ENCODE results near the gene NOL9. TPM values are rescaled to one million over a fixed set of nuclear protein-coding genes. Genes with fewer than 3 reads are reported as not detected.

NOL9 gene
- total and polyA plus RNA-seq, 2 of the 13 experiments (the other 11 are each of a cell fraction or from before 2014, with no cell fraction given), result 18.0 to 24.7 TPM

DNA sequence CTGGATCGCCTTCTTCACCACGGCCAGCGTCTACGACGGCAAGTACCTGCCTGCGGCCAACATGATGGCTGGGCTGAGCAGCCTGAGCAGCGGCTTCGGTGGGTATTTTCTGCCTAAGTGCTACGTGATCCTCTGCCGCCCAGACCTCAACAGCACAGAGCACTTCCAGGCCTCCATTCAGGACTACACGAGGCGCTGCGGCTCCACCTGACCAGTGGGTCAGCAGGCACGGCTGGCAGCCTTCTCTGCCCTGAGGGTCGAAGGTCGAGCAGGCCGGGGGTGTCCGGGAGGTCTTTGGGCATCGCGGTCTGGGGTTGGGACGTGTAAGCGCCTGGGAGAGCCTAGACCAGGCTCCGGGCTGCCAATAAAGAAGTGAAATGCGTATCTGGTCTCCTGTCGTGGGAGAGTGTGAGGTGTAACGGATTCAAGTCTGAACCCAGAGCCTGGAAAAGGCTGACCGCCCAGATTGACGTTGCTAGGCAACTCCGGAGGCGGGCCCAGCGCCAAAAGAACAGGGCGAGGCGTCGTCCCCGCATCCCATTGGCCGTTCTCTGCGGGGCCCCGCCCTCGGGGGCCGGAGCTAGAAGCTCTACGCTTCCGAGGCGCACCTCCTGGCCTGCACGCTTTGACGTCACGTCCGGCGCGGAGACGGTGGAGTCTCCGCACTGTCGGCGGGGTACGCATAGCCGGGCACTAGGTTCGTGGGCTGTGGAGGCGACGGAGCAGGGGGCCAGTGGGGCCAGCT lies 25.2 kb upstream of the NOL9 start, which contains the start of gene ZBTB48 (continued):
- TF ChIP-seq ATF7-NPFF (CRISPR knock-in tag; IDR thresholded peaks at IDR 0.05; ENCODE audit: low read depth) (no peak; the same call in 1 of the 2 replicates), MTA1 (CRISPR knock-in tag; IDR thresholded peaks at IDR 0.05; ENCODE audit: borderline replicate concordance) (0 out of 2 replicates have a peak, but pooled peaks have one; percentile 28), ZNF674 (CRISPR knock-in tag; IDR thresholded peaks at IDR 0.05; ENCODE audit: low read depth) (no peak; the same call in 1 of the 2 replicates), ZNF644 (CRISPR knock-in tag; IDR thresholded peaks at IDR 0.05; ENCODE audit: low read depth) (0 out of 2 replicates have a peak, but pooled peaks have one; percentile 17), ZBTB42 (CRISPR knock-in tag; IDR thresholded peaks at IDR 0.05) (no peak), ZNF414 (CRISPR knock-in tag; IDR thresholded peaks at IDR 0.05) (peak; percentile 73), ZNF605 (CRISPR knock-in tag; IDR thresholded peaks at IDR 0.05) (peak; percentile 58; the same call in 1 of the 2 replicates), MBD4 (IDR thresholded peaks at IDR 0.05; ENCODE audit: borderline replicate concordance, low read length) (no peak), ZNF496 (CRISPR knock-in tag; IDR thresholded peaks at IDR 0.05; ENCODE audit: insufficient replicate concordance) (no peak), ZNF550 (CRISPR knock-in tag; IDR thresholded peaks at IDR 0.05; ENCODE audit: borderline replicate concordance) (no peak), NR3C1 (CRISPR knock-in tag; IDR thresholded peaks at IDR 0.05) (no peak), DDIT3 (CRISPR knock-in tag; IDR thresholded peaks at IDR 0.05) (no peak), BCL6 (CRISPR knock-in tag; IDR thresholded peaks at IDR 0.05) (no peak), CCDC6 (CRISPR knock-in tag; IDR thresholded peaks at IDR 0.05) (no peak), NR2F6 (IDR thresholded peaks at IDR 0.05) (peak; percentile 41; the same call in 1 of the 2 replicates), NR2F6 (CRISPR knock-in tag; IDR thresholded peaks at IDR 0.05) (no peak; the same call in 1 of the 2 replicates), ZKSCAN5 (CRISPR knock-in tag; IDR thresholded peaks at IDR 0.05) (no peak), TEAD2 (CRISPR knock-in tag; IDR thresholded peaks at IDR 0.05) (no peak), BRCA1 (CRISPR knock-in tag; IDR thresholded peaks at IDR 0.05) (no peak), NFKBIZ (CRISPR knock-in tag; IDR thresholded peaks at IDR 0.05) (no peak), ZNF446 (CRISPR knock-in tag; IDR thresholded peaks at IDR 0.05) (no peak), RFXAP (CRISPR knock-in tag; IDR thresholded peaks at IDR 0.05; ENCODE audit: borderline replicate concordance) (no peak), ZBTB2 (CRISPR knock-in tag; IDR thresholded peaks at IDR 0.05; ENCODE audit: low read depth) (no peak)
- TF ChIP-seq, protein P1, sequence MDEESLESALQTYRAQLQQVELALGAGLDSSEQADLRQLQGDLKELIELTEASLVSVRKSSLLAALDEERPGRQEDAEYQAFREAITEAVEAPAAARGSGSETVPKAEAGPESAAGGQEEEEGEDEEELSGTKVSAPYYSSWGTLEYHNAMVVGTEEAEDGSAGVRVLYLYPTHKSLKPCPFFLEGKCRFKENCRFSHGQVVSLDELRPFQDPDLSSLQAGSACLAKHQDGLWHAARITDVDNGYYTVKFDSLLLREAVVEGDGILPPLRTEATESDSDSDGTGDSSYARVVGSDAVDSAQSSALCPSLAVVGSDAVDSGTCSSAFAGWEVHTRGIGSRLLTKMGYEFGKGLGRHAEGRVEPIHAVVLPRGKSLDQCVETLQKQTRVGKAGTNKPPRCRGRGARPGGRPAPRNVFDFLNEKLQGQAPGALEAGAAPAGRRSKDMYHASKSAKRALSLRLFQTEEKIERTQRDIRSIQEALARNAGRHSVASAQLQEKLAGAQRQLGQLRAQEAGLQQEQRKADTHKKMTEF (CRISPR knock-in tag; IDR thresholded peaks at IDR 0.05), result peak; percentile 20; the same call in 1 of the 2 replicates
- TF ChIP-seq, protein P2, sequence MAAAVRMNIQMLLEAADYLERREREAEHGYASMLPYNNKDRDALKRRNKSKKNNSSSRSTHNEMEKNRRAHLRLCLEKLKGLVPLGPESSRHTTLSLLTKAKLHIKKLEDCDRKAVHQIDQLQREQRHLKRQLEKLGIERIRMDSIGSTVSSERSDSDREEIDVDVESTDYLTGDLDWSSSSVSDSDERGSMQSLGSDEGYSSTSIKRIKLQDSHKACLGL (CRISPR knock-in tag; IDR thresholded peaks at IDR 0.05), result peak; percentile 45
- TF ChIP-seq, protein P3, sequence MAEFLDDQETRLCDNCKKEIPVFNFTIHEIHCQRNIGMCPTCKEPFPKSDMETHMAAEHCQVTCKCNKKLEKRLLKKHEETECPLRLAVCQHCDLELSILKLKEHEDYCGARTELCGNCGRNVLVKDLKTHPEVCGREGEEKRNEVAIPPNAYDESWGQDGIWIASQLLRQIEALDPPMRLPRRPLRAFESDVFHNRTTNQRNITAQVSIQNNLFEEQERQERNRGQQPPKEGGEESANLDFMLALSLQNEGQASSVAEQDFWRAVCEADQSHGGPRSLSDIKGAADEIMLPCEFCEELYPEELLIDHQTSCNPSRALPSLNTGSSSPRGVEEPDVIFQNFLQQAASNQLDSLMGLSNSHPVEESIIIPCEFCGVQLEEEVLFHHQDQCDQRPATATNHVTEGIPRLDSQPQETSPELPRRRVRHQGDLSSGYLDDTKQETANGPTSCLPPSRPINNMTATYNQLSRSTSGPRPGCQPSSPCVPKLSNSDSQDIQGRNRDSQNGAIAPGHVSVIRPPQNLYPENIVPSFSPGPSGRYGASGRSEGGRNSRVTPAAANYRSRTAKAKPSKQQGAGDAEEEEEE (CRISPR knock-in tag; IDR thresholded peaks at IDR 0.05; ENCODE audit: borderline replicate concordance), result no peak
